Left renal cortex interstitium (tissue), 4 donors: ENCODE data around the gene OR2V1. TPM values are rescaled to one million over a fixed set of nuclear protein-coding genes. Genes with fewer than 3 reads are reported as not detected.
"Not testable (repeated sequence)": the region's sequence is repeated elsewhere in the genome, so short reads cannot be mapped to it uniquely, and the experiment has no call there.

ENCODE experiments used
- DNase-seq, 4 donors: peaks; one replicate each; pipeline ENCODE4 v3.0.0-alpha.2; 2013; ENCODE audit warnings: low read depth in 4 of 4, low spot score in 2 of 4, missing footprints in 1 of 4
- polyA plus RNA-seq, 4 donors: library from polyadenylated mRNA; unstranded; fragments of 120-200 nt; gene quantifications; one replicate each; pipeline ENCODE4 v1.2.1, GENCODE V29; 2013; ENCODE audit not compliant: insufficient read length in 4 of 4

Gene OR2V1, protein sequence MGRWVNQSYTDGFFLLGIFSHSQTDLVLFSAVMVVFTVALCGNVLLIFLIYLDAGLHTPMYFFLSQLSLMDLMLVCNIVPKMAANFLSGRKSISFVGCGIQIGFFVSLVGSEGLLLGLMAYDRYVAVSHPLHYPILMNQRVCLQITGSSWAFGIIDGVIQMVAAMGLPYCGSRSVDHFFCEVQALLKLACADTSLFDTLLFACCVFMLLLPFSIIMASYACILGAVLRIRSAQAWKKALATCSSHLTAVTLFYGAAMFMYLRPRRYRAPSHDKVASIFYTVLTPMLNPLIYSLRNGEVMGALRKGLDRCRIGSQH
- under 1 TPM in 1 of 4 donors, not detected in 3; 0.06 TPM for polyA plus RNA-seq

DNA sequence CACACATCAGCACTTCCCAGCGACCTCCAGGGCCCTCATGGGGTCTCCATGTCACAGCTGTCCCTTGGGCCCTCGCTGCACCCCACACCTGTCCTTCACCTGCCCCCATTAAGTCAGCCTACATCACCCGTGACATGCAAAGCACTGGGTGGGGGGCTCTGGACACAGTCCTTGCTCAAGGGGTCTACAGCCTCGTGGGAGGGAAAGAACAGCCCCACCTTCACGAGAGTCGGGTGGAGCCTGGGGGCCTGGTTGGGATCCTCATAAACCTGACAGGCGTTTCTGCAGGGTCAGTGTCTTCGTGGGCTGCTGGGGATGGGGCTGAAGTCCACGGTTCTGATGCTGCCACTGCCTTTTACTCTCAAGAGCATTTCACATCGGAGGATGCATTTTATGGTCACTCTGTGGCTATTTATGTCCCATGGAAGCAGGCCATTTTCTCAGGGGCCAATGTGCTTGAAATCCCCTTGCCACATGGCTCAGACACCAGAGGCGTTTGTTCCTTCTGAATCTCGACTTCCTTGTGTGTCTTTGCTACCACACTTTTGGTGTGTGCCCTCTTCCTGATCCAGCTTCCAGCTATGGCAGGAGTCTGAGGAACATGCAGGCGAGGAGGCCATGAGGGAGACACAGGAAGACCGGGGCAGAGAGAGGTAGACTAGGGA, at the start of gene OR2V1:
Gene OR2V1 (minus strand): TSS at position 338 of the 665 bp plus-strand sequence. CDS start 5,865 bp downstream, outside the sequence.
- DNase-seq: no peak

DNA sequence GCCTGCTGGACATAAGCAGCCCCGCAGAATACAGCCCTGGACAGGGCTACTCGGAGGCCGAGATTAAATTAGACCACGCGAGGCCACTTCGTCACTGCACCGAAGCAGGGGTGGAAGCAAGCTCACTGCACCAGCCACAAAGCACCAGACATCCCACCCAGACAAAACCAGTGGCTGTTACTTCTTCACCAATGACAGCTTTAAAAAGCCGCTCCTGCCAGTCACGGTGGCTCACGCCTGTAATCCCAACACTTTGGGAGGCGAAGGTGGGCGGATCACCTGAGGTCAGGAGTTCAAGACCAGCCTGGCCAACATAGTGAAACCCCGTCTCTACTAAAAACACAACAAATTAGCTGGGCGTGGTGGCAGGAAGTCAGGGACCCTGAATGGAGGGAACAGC, 46.6 kb upstream of the OR2V1 start:
- not testable (repeated sequence) for DNase-seq

DNA sequence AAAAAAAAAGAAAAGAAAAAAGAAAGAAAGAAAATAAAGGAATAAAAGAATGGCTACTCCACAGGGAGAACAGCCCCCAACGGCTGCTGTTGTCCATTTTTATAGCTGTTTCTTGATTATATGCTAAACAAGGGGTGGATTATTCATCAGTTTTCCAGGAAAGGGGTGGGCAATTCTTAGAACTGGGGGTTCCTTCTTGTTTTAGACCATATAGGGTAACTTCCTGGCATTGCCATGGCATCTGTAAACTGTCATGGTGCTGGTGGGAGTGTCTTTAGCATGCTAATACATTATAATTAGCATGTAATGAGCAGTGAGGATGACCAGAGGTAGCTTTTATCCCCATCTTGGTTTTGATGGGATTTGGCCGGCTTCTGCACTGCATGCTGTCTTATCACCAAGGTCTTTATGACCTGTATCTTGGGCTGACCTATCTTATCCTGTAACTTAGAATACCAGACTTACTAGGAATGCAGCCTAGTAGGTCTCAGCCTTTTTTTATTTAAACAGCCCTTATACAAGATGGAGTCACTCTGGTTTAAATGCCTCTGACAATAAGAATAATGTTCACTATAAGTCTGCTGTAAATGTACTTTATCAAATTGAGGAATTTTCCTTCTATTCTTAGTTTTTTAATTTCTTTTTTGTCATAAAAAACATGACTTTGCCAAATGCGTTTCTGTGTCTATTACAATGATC, 45.4 kb upstream of the OR2V1 start:
- no peak for DNase-seq

DNA sequence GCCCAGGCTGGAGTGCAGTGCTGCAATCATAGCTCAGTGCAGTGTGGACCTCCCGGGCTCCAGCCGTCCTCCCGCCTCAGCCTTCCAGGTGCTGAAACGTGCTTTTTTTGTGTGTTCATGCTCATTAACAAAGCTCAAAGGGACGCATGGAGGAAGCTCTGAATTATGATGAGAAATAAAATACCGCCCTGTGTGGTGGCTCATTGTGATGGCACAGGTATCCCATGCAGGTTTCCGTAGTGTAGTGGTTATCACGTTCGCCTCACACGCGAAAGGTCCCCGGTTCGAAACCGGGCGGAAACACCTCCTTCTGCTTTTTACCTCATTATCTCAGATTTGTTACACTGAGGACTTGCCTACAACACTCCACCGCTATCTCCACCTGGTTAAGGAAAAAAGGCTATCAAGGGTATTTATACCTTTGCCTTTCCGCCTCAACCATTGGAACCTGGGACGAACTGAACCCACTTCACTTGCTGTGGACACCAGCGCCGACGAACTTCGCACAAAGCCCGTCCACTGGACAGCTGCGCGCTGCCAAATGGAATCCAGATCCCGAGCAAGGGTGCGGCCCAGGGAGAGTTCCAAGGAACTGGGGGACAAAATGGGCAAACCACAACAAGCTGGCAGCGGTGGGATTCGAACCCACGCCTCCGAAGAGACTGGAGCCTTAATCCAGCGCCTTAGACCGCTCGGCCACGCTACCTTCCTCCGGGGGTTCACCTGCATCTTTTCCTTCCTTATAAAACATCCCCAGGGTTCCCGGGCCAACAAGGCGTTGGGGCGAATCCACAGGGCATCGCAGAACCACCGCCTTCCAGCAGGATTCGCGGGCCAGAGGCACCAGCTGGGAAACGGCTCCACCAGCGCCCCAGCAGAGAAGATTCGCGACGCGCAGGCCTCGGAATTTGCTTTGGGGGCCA, 42.7 kb upstream of the OR2V1 start:
- no peak for DNase-seq

DNA sequence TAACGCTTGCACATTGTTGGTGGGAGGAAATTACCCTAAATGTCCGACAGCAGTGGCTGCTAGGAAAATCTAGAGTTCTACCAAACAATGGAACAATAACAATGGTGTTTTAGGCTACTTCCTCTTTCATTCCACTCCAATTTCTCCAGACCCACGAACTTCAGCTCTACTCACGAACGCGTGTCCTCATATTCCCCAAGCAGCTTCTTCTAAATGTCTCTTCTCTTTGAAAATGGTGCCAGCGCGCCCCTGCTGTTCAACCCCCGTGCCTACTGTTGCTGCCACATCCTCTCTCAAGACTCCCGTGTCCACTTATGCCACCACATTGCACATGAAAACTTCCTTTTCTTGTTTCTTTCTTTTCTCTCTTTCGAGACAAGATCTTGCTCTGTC, 42.1 kb upstream of the OR2V1 start:
- DNase-seq: no peak

DNA sequence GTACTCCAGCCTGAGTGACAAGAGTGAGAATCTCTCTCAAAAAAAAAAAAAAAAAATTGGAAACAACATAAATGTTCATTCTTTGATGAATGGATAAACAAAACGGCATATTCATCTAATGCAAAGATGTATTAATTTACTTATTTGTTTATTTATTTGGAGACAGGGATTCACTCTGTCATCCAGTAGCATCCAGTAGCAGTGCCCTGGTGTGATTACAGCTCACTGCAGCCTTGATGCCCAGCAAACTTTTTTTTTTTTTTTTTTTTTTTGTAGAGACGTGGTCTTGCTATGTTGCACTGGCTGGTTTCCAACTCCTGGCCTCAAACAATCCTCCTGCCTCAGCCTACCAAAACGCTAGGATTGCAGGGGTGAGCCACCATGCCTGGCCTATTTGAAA, 40.8 kb upstream of the OR2V1 start:
- no peak for DNase-seq

DNA sequence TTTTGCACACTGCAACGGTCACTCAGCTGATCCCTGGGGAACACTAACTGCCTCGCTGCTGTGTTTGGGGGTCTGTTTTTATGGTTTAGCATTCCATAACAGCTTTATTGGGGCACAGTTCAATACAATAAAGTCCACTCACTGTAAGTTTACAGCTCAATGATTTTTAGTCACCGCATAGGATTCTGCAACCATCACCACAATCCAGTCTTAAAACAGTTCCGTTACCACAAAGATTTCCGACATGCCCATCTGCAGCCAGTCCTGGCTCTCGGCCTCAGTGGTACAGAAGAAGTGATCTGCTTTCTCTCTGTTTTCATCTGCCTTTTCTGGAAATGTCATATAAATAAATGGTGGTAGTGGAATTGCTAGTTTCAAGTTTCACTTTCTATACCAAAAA, 40.0 kb upstream of the OR2V1 start:
- no peak for DNase-seq

DNA sequence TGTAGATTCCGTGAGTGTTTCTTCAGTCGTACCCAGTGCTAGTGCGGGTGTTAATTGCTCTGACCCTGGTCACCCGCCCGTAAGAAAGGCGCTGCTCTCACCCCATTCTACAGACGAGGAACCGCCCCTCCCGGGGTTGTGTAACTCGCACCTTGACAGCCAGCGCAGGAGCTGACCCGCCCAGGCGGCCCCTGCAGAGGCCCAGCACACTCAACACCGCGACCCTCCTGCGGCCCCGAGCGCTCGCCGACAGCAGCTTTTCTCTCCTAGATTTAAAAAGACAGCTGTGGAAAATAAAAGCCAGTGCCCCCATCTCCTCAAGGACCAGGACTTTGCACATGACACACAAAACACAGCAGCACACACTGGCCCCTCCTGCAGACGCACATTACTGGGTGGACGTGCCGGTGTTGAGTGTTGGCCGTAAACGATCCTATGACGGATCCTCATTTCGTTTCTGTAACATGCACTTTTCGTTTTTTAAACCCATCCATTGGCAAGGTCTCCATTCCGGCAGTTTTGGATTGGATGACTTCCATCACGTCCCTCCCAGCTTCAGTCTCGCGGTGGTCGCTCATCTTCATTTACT, 39.4 kb upstream of the OR2V1 start:
- DNase-seq: no peak

DNA sequence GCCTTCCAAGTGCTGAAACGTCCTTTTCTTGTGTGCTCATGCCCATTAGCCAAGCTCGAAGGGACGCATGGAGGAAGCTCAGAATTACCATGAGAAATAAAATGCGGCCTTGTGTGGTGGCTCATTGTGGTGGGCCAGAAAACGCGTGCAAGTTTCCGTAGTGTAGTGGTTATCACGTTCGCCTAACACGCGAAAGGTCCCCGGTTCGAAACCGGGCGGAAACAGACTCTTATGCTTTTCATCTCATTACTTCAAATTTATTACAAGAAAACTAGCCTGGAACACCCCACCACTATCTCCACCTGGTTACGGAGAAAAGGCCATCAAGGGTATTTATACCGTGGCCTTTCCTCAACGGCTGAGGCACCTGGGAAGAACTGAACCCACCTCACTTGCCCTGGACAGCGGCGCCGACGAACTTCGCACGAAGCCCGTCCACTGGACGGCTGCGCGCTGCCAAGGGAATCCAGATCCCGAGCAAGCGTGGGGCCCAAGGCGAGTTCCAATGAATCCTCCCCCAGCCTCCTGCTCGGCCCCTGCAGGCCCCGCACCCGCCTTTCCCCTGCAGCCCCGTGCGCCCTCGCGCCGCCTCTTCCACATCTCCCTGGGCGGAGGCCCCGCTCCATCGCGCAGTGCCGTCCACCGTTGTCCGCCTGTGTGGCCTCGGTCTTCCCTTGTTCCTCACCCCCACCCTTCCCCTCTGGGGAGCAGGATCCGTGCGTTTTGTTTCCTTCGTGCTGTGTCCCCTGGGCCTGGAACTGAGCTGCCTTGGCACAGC, 38.7 kb upstream of the OR2V1 start:
- not testable (repeated sequence) for DNase-seq

DNA sequence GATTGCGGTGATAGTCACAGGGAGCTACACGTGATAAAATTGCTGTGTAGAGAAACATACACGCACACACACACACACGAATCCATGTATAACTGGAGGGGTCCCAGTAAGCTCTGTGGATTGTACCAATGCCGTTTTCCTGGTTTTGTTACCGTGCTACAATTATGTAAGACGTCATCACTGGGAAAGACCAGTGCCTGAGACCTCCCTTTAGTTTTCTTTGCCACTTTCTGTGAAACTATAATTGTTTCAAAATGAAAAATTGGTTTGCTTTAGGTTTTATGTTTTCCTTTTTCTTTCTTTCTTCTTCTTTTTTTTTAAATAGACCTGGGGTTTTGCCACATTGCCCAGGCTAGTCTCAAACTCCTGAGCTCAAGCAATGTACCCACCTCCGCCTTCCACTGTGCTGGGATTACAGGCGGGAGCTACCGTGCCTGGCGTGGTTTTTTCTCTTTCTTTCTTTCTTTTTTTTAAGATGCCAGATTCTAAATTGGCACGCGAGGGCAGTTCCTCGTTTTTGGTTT, 37.7 kb upstream of the OR2V1 start:
- no peak for DNase-seq

DNA sequence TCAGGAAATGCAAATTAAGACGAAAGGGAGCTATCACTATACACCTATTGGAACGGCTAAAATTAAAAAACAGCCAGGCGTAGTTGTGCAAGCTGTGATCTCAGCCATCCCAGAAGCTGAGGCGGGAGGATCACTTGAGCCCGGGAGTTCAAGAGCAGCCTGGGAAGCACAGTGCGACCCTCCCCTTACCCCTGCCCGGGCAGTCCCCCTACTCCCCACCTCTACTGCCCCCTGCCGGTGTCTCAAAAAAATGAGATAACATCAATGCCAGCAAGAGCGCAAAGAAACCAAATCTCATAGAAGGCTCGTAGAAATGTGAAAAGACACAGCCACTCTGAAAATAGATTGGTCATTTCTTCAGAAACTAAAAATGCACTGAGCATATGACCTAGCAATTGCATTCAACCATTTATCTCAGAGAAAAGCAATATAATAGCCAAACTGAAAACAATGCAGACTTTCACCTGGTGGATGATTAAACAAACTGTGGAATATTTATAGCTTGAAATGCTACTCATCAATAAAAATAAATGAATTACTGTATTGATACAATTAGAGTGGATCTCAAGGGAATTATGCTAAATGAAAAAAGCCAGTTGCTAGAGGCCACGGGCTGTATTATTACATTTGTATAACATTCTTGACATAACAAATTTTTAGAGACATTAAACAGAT, 37.0 kb upstream of the OR2V1 start:
- DNase-seq: no peak

DNA sequence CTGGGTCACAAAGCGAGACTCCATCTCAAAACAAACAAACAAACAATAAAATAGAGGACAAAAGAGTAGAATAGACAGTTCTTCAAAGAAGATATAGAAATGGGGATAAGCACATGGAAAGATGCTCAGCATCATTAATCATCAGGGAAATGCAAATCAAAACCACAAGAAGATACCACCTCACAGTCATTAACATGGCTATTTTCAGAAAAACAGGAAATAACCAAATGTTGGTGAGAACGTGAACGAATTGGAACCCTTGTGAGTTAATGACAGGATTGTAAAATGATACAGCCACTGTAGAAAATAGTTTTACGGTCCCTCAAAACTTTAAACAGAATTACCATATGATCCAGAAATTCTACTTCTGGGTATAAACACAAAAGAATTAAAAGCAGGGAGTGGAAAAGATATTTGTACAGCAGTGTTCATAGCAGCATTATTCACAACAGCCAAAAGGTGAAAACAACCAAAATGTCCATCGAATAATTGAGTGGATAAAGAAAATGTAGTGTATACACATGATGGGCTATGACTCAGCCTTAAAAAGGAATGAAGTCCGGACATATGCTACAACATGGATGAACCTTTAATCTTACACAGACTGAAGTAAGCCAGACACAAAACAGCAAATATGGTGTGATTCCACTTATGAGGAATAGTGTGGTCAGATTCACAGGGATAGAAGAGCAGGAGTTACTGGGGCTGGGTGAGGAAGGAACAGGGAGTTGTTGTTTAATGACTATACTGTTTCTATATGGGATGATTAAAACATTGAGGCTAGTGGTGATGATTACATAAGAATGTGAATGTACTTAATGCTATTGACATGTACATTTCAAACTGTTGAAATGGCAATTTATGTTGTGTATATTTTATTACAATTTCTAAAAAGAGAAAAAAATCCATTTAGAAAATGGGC, 36.1 kb upstream of the OR2V1 start:
- DNase-seq: no peak

DNA sequence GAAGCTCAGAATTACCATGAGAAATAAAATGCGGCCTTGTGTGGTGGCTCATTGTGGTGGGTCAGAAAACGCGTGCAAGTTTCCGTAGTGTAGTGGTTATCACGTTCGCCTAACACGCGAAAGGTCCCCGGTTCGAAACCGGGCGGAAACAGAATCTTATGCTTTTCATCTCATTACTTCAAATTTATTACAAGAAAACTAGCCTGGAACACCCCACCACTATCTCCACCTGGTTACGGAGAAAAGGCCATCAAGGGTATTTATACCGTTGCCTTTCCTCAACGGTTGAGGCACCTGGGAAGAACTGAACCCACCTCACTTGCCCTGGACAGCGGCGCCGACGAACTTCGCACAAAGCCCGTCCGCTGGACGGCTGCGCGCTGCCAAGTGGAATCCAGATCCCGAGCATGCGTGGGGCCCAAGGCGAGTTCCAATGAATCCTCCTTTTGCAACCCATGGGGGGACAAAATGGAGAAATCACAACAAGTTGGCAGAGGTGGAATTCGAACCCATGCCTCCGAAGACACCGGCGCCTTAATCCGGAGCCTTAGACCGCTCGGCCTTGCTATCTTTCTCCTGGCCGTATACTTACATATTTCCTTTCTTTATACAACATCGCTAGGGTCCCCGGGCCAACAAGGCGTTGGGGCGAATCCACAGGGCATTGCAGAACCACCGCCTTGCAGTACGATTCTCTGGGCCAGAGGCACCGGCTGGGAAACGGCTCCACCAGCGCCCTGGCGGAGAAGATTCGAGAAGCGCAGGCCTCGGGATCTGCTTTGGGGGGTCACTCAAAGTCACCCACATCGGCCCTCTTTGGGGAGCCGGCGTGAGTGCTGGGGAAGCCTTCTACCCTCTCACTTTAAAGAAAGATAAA, 33.3 kb upstream of the OR2V1 start:
- no peak for DNase-seq

DNA sequence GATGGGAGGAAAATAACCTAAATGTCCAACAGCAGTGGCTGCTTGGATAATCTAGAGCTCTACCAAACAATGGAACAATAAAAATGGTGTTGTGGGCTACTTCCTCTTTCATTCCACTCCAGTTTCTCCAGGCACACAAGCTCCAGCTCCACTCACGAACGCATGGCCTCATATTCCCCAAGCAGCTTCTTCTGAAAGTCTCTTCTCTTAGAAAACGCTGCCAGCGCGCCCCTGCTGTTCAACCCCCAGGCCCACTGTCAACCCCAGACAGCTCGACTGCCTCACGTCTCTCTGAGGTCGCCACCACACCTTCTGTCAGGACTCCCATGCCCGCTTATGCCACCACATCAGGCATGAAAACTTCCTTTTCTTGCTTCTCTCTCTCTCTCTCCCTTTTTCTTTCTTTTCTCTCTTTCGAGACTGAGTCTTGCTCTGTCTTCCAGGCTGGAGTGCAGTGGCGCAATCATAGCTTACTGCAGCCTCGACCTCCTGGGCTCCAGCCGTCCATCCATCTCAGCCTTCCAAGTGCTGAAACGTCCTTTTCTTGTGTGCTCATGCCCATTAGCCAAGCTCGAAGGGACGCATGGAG, 32.6 kb upstream of the OR2V1 start:
- no peak for DNase-seq

DNA sequence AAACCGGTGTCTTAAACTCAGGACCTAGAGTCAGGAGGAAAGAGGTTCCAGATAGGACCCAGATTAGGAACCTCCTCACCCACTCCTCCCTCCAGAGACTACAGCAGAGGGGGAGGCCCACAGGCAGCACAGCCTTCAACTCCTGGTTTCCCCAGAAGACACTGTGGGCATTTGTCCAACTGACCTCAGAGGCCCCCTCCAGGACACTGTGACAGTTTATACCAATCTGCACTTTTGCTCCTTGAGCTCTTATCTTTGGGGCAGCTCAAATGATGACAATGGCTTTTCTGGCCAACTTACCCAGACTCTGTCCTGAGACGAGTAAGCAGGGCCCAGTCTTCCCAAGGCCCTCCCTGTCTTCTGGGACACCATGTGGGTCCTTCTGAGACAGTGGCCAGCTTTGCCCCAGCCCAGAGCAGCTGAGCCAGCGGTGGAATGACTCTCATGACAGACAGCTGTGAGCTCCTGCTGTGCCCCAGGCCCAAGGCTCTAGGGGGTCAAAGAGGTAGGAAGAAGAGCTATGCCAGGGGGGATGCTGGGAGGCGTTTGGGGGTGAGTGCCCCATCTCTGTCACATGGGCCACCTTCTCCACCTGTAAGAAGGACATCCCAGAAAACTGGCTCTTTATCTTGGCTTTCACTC, 30.7 kb upstream of the OR2V1 start:
- no peak for DNase-seq
